Measurements from ENCODE around the gene SERPINA9.
"Not testable (repeated sequence)": the region's sequence is repeated elsewhere in the genome, so short reads cannot be mapped to it uniquely, and the experiment has no call there.

SERPINA9 gene, protein sequence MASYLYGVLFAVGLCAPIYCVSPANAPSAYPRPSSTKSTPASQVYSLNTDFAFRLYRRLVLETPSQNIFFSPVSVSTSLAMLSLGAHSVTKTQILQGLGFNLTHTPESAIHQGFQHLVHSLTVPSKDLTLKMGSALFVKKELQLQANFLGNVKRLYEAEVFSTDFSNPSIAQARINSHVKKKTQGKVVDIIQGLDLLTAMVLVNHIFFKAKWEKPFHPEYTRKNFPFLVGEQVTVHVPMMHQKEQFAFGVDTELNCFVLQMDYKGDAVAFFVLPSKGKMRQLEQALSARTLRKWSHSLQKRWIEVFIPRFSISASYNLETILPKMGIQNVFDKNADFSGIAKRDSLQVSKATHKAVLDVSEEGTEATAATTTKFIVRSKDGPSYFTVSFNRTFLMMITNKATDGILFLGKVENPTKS

DNA sequence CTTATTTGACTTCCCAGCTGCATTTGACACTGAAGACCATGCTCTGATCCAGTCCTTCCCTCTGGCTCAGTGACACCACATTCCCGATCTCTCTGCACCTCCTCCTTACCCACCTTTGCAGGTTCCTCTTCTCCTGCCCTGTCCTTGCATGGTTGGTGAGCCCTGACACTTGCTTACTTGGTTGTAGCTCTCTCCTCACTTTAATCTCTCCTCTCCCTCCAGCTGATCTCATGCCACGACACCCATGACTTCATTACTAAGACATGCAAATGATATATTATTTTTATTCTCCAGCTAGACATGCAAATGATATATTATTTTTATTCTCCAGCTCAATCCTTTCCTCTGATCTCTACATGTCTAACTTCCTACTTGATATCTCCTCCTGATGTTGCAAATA lies at the start of gene SERPINA9:
TSS of gene SERPINA9 (minus strand) at position 175 of the 400 bp plus-strand sequence. CDS start 6,357 bp downstream, outside the sequence.
- no peak for DNase-seq

DNA sequence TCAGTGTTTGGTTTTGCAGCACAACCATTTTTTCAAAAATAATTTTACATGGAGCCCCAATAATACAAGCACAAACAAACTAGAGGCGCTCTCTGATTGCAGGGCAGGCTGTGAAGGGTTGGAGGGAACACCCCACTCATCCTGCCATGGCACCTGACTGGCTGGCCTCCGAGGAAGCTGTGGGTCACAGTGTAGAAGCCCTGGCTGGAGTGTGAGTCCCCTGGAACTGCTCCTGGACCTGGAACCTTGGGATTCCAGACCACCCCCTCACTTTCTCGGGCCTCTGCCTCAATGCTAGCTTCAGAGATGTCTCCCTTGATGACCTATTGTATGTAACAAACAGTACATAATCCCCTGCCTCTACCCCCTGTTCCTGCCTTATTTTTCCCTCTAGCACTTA lies 48.1 kb upstream of the SERPINA9 start:
- no peak for DNase-seq

DNA sequence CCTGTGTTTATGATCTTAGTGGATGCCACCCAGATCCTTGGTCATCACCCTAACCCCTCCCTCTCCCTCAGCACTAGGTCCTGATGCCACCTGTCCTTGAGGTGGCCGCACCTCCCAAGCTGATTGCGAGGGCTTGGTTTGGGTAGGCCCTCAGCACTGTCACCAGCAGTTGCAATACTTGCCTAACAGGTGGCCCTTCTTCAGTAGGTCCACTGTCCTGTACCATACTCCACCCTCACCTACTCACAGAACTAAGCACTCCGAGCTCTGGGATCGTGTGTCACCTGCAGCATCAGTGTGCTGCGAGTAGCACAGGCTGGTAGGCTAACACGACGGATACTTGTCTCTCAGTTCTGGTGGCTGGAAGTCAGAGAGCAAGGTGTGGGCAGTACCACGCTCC lies 47.3 kb upstream of the SERPINA9 start:
- DNase-seq: no peak

DNA sequence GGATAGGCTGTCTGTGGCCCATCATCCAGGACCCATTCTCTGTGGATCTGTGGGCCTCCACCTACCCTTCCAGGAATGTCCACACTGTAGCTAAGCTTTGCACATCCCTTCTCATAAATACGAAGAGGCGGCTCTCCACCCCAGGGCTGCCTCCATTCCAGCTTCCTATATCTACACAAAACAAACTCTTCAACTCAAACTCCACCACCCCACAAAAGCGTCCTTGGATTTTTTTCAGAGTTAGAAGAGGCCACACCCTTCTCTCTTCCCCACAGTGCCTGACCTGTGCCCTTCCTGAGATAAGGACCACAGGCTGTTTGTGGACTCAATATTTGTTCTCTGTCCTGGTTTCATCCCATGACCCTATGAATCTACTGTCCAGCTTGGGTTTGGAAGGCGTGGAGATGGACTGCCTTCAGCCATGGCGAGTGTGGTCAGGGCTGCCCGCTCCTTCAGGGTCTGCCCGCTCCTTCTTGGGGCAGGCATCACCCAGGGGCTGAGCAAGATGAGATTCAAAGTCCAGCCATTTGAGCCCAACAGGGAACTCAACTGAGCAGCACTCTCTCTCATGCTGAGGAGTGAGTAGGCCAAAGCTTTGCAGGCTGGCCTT lies 46.2 kb upstream of the SERPINA9 start:
- no peak for DNase-seq

DNA sequence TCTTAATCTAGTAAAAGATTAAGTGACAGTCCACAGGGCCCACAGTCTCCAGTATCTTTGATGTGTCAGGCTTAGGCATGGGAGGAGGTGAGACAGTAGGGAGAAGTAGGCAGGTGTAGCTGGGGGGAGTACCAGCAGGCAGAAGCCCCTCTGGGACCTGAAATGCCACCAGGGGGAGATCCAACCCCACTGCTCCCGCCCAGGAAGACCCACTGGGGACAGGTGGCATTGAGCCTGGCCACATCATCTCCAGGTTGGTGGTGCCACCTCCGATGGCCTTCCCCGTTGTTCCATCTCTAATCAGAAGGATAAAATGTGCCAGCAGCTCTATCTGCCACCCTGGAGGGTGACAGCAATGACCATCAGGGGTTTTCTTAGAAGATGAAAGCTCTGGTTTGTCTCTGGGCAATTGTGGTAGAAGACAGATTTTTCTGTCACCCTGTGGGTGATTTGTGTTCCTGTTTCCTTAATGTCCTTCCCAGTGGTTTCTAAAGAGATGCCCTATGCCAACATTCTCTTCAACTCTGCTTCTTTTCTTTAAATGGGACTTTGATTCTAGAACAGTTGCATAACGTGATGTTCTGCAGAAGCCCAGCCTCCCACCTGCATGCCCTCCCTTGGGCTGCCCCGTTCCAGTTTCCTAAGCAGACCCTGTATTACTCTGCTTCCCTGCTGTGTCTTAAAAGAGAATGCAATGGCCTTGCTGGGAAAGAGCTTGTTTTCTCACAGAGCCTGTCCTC lies 45.5 kb upstream of the SERPINA9 start:
- DNase-seq: no peak

DNA sequence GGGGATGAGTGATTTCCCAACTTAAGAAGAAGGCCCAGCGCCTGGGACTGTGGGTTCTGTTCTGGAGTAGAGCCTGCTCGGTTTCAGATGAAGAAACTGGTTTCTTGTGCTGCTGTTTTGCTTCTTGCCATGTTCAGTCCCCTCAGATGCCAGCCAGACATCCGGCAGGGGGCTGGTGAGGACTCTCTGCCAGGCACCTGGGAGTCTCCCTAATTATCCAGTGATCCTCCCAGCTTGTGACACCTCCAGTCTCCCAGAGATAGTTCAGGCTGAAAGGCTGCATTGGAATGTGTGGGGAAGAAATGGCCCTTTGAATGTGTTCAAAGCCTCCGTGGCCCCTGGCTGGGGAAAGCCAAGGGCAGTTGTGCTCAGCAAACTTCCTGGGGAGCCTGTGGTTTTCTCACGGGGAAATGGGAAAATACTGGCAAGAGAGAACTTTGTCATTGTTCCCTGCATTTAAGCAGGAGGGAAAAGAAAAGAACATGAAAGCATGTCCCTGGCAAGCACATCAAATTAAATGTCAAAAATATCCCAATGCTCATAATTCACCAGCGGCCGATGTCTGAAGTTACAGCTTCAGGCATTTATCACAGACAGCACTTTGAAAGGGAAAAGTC lies 41.8 kb upstream of the SERPINA9 start:
- DNase-seq: no peak

DNA sequence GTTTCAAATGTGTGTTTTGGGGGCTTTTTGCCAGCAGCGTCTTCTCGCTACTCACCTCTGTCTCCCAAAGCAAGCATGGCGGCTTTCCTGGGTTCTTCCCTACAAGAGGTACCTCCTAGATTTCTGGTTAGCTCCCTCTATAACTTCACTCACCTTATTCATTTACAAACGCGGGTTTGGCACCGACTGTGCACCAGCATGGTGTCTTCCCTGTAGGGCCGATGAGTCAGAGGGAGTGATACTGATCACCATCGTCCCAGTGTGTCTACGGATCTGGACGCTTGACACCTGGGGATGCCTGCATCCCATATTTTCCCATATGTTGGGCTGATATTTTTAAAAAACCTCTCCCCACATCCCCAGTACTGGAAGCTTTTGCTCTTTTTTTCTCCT lies 41.2 kb upstream of the SERPINA9 start:
- no peak for DNase-seq

DNA sequence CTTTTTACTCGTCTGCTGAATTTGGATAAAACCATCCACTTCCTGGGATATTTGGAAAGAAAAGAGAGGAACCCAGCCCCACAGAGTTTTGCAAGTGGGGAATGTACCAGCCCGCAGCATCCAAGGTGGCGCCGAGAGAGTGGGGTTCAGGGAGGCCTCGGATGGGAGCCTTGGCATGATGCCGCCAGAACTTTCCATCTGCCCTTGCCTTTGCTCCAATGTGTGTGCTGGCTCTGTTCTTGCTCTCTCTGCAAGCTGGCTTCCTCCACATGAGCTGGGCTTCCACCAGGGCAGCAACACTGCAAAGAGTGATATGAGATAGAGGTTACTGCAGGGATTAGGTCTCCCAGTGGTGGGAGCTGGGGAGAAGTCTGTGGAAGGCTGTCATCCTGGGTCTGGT lies 39.9 kb upstream of the SERPINA9 start:
- no peak for DNase-seq

DNA sequence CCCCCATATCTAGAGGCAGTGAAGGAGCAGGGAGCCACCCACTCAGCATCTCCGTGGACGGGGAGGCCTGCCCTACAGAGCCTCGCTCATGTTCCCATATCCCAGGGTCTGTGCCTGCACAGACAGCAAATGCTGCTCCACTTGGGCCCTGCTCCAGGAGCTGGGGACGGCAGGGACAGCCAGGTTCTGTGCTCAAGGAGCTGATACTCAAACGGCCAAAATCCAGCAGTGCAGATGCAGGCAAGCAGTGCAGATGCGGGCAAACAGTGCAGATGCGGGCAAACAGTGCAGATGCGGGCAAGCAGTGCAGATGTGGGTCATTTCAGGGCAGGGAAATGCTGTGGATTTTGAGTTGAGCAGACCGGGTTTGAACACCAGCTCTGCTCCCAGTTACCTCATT lies 39.4 kb upstream of the SERPINA9 start:
- no peak for DNase-seq

DNA sequence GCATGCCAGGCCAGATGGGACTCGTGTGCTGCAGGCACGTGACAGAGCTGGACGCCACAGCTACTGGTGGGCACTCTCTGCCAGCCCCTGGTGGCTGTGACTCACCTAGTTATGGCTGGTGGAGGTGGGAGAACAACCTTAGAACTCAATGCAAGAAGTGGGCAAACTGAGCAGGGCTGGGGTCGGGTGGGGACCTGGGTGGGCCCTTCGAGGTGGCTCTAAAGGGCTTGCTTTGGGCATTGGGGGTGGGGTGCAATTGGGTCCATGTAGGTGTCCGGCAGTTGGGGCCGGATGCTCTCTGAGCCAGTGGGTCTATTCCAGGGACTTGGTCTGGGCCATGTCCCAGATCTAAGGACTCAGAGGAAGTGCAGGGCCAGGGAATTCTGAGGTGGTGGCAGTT lies 38.4 kb upstream of the SERPINA9 start:
- no peak for DNase-seq

DNA sequence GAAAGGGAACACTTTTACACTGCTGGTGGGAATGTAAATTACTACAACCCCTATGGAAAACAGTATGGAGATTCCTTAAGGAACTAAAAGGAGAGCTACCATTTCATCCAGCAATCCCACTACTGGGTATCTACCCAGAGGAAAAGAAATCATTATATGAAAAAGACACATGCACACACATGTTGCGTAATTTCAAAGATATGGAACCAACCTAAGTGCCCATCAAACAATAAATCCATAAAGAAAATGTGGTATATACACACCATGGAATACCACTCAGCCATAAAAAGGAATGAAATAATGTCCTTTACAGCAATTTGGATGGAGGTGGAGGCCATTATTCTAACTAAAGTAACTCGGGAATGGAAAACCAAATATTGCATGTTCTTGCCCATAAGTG lies 34.5 kb upstream of the SERPINA9 start:
- DNase-seq: not testable (repeated sequence)

DNA sequence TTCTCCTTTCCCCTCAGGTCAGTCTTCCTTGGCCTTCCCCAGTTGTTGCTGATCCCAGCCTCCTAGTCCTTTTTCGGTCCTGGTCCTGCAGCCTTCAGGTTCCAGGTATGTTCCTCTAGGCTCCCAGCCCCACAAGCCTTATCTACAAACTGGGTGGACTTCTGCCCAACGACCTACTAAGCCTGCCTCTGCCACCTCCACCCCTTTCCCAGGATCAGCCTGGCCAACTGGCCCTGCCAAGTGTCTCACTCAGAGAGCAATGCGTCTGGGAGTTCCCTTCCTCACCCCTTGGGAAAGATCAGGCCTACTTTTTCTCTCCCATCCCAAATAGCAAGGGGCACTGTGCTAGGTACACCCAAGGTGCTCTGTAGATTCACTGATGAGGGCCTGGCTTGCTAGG lies 33.4 kb upstream of the SERPINA9 start, which contains the start of gene SERPINA12:
TSS of gene SERPINA12 (minus strand) at position 114 of the 400 bp plus-strand sequence. CDS start 11,072 bp downstream, outside the sequence.
- DNase-seq: no peak

DNA sequence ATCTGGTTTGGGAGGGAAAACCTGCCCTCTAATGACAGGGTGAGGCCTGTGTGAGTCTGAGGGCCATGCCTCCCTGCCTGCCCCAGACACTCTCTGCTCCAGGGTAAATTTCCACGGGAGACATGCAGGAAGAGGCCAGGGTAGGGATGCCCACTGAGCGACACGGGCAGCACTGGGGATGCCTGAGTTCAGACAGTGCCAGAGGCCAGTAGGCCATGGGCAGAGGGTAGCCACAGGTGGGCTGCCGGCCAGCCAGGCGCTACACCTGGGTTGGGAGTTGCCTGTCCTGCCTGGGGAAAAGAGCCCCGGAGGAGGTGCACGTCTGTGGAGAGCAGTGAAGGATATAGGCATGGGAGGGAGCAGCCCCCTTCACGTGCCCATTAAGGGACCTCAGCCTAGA lies 29.6 kb upstream of the SERPINA9 start:
- no peak for DNase-seq

DNA sequence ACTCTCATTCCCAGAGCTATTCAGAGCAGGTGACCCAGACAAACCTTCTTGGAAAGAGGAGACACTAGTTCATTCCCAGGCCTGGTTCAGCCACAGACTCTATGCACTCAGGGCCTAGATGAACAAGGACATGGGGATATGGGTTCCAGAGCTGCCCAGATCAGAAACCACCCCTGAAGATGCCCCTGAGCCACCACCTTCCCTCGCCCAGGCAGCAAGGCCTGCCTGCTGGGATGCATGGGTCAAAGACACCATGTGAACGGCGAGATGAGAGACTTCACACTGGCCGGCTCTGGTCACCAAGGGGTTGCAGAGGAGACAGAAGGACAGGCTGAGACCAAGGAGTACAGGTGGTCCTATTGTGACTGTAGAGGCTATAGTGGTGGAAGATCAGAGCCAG lies 29.2 kb upstream of the SERPINA9 start:
- no peak for DNase-seq

DNA sequence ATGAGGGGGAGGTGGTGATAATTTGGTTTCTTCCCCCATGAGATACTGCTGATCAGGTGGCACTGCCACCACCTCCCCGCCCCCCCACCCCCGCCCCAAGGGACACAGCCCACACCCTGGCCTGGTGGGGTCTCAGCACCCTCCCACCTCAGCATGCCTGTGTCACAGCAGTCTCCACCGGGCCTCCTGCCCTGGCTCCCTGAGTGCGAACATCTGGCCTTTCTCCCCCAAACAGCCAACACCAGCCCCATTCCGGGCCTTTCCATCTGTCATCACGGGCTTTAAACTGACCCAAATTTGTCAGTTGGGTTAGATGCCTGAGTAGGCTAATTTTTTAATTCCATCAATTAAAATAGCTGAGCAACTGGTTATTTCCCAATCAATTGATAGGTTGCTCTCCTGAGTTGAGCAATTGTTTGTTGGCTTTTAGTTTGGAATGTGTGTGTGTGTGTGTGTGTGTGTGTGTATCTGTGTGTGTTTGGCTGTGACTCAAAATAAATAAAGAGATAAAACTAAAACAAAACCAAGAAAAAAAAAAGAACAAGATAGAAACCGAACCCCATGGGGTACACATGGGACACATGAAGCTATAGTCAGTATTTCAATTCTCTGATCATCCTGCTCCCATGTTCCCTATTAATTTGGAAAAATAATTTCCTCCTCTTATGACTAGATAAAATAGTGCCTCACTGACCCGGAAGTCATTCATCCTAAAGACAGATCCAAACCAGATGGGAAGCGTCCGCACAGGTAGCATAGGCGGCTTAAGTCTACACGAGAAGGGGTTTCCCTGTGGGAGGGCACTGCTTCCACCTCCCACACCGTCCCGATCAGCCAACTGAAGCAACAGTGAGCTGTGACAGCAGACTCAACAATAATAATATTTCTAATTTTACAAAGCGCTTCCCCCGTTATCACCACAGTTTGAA lies 25.9 kb upstream of the SERPINA9 start:
- no peak for DNase-seq

DNA sequence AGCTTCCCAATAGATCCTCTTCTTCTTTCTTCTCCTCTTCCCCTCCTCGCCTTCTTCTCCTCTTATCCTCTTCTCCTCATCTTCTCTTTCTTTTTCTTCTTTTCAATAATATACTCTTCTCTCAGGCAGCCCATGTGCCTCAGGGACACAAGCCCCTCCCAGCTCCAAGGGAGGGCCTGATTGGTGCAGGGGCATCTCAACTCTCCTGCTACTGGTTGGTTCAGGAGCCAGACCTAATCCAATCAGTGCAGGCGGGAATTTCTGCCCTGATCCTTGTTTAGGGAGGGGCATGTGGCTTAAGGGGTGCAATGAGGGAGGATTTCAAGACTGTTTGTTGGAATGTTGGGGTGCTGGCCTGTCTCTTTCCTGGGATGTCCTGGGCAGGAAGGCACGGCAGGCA lies 24.3 kb upstream of the SERPINA9 start:
- DNase-seq: no peak

DNA sequence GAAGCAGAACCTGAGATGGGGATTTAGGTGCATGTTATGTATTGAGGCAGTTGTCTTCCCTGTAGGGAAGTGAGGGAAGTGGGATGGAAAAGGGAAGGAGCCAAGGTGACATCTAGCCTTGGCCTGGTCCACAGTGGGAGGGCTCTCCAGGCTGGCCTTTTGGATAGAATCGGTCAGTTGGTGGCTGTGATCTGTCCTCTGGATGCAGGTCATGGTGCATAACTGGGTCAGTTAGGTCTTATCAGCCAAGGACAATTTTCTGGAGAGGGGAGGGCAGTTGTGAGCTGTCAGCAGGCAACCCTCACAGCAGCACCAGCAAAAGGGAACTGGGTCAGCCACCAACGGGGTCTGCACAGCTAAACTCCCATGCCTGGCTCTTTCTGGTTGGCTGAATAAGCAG lies 23.7 kb upstream of the SERPINA9 start:
- DNase-seq: no peak

DNA sequence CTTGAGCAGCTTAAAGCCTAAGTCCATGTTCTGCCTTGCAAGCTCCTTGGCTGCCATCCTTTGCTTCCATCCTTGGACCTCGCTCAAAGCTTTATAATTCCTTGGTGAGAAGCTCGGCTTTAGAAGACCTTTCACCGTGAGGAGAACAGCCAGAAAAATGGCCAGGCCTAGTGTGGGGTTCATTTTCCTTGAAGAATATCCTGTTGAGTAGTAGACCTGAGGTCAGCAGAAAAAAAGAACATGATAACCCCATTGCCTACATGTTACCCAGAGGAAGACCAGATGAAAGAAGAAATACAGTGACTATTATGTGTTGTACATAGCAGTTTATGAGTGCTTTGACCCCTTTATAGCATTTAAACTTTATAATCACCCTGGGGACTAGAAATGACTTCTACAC lies 22.2 kb upstream of the SERPINA9 start:
- DNase-seq: no peak

DNA sequence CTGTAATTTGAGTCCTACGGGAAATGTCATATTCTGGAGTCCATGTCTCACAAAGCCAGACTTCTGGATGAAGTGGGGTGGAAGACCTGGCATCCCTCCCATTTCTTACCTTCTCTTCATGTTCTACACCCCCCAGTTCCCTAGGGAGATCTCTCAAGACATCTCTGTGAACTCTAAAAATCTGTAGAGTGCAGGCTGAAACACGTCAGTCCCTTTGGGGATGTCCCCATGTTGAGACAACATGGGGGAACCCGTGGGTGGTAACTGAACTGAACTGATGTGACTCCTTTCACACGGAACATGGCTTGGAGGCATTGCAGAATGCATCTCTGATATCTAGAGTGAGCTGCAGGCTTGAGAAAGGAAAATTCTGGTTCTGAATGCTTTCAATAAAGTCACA lies 18.1 kb upstream of the SERPINA9 start:
- no peak for DNase-seq

DNA sequence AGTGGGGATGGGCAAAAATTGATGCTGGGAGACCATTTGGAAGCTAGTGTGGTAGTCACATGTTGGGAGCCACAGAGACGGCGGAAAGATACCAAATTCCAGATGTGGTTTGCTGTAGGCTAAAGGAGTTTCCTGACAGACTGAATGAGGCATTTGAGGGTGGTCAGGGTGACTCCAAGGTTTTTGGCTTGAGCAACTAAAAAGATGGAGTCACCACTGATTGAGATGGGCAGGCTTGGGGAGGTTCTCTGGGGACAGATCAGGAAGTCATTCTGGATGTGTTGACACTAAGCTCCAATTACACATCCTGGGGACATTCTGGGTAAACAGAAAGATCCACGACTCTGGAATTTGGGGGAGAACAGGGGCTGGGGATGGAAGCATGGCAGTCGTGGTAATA lies 15.5 kb upstream of the SERPINA9 start:
- DNase-seq: no peak

DNA sequence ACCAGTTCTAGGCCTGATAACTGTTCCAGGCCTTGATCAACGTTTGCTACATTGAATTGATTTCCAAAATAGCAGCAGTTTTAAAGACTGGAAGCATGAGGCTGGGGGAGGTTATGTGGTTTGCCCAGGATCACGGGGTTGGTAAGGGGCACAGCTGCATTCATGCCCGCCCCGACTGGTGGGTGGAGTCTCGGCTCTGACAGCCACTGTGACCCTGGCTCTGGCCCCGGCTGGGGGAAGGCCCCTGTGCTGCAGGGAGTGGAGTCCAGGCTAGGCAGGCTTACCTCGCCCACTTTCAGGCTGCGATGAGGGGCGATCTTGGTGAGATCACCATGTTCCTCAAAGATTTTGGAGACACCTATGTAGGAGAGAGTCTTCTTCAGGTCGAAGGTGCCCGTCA lies 13.3 kb upstream of the SERPINA9 start:
- DNase-seq: no peak

DNA sequence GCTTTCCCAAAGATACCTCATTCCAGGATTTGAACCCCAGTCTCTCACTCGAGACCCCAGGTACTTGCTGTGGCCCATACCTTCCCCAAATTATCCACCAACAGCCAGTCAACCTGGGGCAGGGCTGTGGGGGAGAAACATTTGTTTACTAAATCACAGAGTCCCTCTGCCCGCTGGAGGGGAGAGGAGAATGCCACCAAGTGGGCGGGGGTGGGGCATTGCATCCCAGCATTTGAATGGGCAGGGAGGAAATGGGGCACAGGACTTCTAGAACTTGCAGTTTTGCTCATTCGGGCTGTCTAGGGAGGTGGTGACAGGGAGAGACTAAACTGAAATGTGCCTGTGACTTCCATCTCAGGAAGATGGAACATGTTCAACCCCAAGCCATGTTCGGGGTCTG lies 10.9 kb upstream of the SERPINA9 start:
- no peak for DNase-seq

Data from KG1 (cell line).